ENCODE results near the gene GUSB.
"Not testable (repeated sequence)": the region's sequence is repeated elsewhere in the genome, so short reads cannot be mapped to it uniquely, and the experiment has no call there.

The GUSB gene

GRCh38 chr7:65981965-65982792 is at the start of gene GUSB:
Gene GUSB (minus strand): TSS chr7:65982213. CDS start chr7:65982183, 30 bp downstream.
- peak; percentile 84 to 89 for DNase-seq (ENCODE audit: low read depth in 2 of 2)

DNA sequence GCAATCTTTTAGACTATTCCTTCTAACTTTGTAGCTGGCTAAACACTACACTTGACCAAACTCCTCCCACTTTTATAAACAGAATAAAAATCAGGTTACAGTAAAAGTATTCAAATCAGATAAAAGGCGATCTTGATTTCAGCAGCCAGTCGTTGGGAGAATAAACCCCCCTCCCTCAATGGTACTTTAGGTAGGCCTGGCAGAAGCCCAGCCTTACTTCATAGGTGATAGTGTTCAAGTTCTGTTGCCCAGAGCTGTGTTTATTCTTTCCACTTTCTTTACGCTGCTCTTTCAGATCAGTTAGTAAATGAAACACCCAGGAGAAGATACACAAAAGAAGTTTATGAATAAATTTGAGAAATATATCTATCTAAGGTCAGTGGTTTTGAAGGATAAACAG is 46.3 kb upstream of the GUSB start:
- DNase-seq (ENCODE audit: low read depth in 2 of 2) = not testable (repeated sequence)

GRCh38 chr7:66016131-66016461 is 34.1 kb upstream of the GUSB start:
- DNase-seq (ENCODE audit: low read depth in 2 of 2) = no peak

GRCh38 chr7:66015440-66016130 is 33.6 kb upstream of the GUSB start:
- no peak for DNase-seq (ENCODE audit: low read depth in 2 of 2)

DNA sequence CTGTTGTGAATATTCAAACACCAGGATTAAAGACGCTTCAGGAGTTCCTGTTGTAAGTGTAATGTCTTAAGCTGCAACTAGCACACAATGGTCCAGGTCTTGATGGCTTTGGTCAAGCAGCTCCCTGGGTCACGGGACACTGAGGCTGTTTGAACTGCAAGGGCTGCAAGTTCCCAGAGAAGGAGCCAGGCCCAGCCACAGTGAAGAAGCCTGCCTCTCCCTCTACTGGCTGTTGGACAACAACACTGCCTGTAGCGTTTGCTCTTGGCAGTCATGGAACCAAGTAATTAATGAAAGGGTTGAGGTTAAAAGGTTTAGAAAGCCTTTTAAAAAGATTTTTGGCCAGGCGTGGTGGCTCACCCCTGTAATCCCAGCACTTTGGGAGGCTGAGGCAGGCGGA is 31.9 kb upstream of the GUSB start:
- DNase-seq (ENCODE audit: low read depth in 2 of 2) = no peak

DNA sequence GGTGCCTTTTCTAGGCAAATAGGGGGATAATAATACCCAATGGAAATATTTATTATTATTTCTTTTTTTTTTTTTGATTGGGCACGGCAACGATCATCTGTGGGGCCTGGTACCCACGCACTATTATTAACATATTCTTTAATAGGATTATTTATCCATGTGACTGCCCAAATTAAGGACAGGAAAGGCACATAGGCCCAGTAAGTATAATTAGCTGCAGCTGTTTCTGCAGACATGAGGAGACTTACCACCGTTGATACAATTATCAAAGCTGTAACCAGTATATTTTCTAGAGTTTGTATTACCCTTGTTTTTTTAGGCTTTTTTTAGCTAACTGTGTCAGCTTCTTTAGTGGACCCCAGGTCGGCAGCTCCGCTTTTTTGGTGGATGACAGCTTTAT is 25.2 kb upstream of the GUSB start:
- no peak for DNase-seq (ENCODE audit: low read depth in 2 of 2)

DNA sequence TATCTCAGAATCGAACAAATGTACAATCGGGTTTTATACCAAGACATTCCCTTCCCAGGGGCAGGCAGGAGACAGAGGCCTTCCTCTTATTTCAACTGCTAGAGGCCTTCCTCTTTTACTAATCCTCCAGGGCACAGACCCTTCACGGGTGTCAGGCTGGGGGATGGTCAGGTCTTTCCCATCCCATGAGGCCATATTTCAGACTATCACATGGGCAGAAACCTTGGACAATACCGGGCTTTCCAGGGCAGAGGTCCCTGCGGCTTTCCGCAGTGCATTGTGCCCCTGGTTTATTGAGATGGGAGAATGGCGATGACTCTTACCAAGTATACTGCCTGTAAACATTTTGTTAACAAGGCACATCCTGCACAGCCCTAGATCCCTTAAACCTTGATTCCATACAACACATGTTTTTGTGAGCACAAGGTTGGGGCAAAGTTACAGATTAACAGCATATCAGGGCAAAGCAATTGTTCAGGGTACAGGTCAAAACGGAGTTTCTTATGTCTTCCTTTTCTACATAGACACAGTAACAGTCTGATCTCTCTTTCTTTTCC is 23.2 kb upstream of the GUSB start:
- DNase-seq (ENCODE audit: low read depth in 2 of 2) = not testable (repeated sequence)

DNA sequence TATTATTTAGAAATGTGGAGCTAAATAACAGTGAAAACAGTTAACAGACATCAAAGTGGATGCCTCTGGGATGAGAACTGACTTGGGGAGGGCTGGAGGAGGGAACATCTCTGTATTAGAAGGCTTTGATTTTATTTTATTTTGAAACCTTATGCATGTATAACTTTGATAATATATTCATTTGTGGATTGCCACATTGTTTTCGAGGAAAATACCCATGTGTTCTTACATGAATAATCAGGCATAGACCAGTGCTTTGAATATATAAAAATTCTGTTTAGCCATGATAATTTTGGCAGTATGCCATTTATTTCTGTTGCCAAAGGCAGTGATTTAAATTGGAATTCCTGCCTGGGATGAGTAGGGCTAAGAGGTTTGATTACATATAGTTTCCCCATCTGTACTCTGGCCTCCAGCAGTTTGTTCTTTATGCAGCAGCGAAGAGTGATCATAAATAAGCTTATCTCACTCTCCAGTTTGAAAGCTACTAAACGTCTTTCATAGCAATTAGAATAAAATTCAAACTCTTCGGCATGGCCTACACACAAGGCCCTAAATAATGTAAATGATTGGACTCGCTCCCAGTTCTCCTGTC is 18.9 kb upstream of the GUSB start:
- not testable (repeated sequence) for DNase-seq (ENCODE audit: low read depth in 2 of 2)

DNA sequence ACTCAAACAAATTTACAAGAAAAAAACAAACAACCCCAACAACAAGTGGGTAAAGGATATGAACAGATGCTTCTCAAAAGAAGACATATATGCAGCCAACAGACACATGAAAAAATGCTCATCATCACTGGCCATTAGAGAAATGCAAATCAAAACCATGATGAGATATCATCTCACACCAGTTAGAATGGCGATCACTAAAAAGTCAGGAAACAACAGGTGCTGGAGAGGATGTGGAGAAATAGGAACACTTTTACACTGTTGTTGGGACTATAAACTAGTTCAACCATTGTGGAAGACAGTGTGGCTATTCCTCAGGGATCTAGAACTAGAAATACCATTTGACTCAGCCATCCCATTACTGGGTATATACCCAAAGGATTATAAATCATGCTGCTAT is 13.0 kb upstream of the GUSB start:
- DNase-seq (ENCODE audit: low read depth in 2 of 2) = not testable (repeated sequence)

- DNase-seq (ENCODE audit: low read depth in 2 of 2) = no peak
Measured at GRCh38 chr7:65992526-65992925, 10.5 kb upstream of the GUSB start.

- DNase-seq (ENCODE audit: low read depth in 2 of 2) = not testable (repeated sequence)
Measured at GRCh38 chr7:65991829-65992228, 9.8 kb upstream of the GUSB start.

GRCh38 chr7:65989694-65990080 is 7.7 kb upstream of the GUSB start:
- no peak for DNase-seq (ENCODE audit: low read depth in 2 of 2)

DNA sequence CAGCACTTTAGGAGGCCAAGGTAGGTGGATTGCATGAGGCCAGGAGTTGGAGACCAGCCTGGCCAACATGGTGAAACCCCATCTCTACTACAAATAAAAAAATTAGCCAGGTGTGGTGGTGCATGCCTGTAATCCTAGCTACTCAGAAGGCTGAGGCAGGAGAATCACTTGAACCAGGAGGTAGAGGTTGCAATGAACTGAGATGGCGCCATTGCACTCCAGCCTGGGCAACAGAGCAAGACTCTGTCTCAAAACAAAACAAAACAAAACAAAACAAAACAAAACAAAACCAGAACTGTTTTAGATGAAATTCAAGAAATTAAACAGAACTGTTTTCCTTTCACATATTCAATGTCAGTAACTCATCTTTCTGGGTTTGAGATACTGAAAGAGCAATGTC is 6.5 kb upstream of the GUSB start:
- not testable (repeated sequence) for DNase-seq (ENCODE audit: low read depth in 2 of 2)

GRCh38 chr7:65988084-65988483 is 6.1 kb upstream of the GUSB start:
- no peak for DNase-seq (ENCODE audit: low read depth in 2 of 2)

- DNase-seq (ENCODE audit: low read depth in 2 of 2) = no peak
Measured at GRCh38 chr7:65983965-65984658, 2.1 kb upstream of the GUSB start.

DNA sequence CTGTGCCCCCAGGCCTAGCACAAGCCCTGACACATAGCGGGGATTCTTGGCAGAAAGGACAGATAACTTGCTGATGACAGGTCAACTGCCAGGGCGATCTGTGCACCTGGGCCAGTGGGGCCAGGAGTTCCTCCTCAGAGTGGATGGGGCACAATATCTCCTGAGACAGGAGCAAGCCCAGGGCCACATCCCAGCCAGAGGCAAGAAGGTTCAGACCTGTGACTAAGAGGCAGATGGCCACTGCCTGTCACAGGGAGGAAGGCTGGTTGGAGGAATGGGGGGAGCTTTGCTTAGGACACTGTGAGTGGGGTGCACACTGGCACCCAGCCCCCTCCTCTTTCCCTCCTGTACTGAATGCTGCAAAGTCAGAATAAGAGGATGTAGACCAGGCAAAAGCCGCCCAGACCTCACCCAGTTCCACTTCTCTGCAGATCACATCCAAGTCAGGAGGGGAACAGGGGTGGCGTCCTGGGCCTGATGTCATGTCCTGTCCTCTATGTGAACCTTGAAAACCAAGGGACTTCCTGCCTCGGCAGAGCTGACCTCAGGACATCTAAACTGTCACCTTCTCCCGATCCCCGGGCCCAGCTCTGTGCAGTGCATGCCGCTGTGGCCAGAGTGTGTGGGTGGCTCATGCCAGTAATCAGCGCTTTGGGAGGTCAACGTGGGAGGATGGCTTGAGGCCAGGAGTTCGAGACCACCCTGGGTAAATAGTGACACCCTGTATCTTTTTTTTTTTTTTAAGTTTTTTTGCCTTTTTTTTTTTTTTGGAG is 1.3 kb downstream of the GUSB start:
- DNase-seq (ENCODE audit: low read depth in 2 of 2) = peak in 1 of 2 donors; percentile 26

DNA sequence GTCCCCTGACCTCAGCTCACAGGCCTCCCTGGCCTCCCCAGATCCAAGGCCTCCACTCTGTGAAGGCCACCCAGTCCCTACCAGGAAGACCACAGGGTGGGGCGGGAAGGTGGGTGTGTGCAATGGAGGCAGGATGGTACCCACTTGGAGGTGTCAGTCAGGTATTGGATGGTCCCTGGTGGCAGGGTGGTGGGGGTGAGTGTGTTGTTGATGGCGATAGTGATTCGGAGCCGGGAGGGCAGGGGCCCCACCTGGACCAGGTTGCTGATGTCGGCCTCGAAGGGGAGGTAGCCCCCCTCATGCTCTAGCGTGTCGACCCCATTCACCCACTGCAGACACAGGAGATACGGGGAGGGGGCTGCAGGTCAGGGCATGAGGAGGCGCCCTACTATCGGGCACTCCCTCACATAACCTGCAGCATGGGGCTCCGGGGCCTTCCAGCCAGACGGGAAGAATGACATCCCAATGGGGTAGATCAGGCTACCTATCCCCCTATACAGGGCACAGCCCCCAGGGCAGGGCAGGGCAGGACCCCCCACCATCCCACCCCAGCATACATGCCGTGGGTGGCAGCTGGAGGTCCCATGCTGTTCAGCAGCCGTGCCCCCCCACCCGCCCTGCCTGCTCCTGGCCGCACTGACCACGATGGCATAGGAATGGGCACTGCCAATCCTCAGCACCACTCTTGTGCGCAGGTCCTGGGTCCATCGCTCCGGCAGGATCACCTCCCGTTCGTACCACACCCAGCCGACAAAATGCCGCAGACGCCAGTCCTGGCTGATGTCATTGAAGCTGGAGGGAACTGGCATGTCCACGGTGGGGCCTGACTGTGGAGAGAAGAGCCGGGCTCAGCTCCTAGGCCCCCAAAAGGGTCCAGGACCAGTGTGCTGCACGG is 2.2 kb downstream of the GUSB start:
- DNase-seq (ENCODE audit: low read depth in 2 of 2) = no peak

DNA sequence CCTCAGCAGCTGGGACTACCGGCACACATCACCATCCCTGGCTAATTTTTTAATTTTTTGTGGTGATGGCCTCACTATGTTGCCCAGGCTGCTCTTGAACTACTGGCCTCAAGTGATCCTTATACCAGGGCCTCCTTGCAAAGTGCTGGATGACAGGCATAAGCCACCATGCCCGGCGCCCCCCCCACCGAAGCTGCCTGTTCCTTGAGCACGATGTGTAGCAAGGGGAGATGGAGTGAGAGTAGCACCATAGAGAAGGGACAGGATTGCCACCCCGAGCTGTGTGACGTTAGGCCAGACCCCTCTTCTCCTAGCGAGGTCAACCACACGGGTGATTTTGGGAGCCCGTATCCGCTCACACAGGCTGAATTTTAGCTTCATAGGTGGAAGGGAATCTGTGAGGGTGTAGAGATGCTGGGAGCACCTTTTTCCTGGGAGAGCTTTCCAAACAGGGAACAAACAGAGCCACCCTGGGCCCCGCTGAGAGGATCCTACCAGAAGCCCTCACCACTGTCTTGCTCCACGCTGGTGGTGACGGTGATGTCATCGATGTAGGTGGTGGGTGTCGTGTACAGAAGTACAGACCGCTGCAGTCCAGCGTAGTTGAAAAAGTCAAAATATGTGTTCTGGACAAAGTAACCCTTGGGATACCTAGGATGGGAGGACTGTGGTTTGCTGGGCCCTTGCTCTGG is 3.0 kb downstream of the GUSB start:
- no peak for DNase-seq (ENCODE audit: low read depth in 2 of 2)

DNA sequence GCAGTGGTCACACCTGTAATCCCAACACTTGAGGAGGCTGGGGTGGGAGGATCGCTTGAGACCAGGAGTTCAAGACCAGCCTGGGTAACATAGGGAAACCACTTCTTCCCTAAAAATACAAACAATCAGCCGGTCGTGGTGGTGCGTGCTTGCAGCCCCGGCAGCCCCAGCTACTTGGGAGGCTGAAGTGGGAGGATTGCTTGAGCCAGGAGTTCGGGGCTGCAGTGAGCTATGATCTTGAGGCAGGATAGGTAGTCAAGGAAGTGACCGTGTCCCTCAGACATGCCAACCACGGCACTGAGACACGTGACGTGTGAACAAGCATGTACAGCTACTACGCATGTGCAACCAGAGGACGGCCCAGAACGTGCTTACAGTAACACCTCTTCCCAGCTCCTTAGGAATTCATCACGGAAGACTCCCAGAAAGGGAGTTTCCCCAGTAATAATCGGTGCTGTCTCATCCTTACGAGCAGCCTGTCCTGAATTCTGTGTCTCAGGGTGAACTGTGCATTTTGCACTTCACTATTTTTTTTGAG is 5.3 kb downstream of the GUSB start:
- no peak for DNase-seq (ENCODE audit: low read depth in 2 of 2)

Measured in activated CD4-positive, alpha-beta T cell treated with anti-CD3 and anti-CD28 coated beads for 24 hours (primary cell).